ENCODE measurements around the gene ZNF444. TPM values are rescaled to one million over a fixed set of nuclear protein-coding genes. Genes with fewer than 3 reads are reported as not detected.

Gene ZNF444
- total and polyA plus RNA-seq, 10 donors, result 17.0 to 35.1 (median 22.8) TPM

DNA sequence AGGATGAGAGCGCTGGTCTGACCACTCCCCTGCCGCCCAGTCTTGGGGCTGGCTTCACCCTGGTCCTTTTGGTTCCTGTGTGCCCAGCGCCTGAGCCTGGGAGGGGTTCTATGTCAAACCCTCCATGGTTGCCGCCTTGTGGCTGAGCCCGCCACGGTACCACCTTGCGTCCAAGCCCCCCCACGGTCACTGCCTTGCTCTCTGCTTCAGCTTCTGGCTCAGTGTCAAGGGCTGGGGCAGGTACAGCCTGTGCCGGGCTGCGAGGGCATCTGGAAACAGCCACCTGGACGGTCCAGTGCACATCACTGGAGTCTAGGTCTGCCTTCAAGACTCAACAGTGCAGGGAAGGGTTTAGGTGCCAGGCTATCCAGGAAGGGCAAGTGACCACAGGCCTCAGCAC is 20.4 kb downstream of the ZNF444 start:
- no peaks in the 10 kb centered on the region for H3K9me3 ChIP-seq
- H3K27ac ChIP-seq, result no peak overlapping the region
- 94 to 98% (median 95%) methylated on average over 10 to 11 of the region's 11 CpGs for WGBS, 5 donors
- intact Hi-C loops (cut with DNase I; ENCODE audit: low total_unique reads), result no loop called here
- H3K27me3 ChIP-seq (replicated peaks in 1 of 7), result peaks cover 0 to under 1% (median 0%) of the 10 kb centered on the region in 7 donors
- H3K36me3 ChIP-seq, result peaks cover 0 to 52% (median 30%) of the 10 kb centered on the region in 6 donors
- TF ChIP-seq, protein P1, sequence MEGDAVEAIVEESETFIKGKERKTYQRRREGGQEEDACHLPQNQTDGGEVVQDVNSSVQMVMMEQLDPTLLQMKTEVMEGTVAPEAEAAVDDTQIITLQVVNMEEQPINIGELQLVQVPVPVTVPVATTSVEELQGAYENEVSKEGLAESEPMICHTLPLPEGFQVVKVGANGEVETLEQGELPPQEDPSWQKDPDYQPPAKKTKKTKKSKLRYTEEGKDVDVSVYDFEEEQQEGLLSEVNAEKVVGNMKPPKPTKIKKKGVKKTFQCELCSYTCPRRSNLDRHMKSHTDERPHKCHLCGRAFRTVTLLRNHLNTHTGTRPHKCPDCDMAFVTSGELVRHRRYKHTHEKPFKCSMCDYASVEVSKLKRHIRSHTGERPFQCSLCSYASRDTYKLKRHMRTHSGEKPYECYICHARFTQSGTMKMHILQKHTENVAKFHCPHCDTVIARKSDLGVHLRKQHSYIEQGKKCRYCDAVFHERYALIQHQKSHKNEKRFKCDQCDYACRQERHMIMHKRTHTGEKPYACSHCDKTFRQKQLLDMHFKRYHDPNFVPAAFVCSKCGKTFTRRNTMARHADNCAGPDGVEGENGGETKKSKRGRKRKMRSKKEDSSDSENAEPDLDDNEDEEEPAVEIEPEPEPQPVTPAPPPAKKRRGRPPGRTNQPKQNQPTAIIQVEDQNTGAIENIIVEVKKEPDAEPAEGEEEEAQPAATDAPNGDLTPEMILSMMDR (IDR thresholded peaks at IDR 0.05 in 8 of 11, conservative IDR thresholded peaks at IDR 0.05 in 3 of 11), result no peak
- no peak for TF ChIP-seq POLR2A (IDR thresholded peaks at IDR 0.05)
- peak in 1 of 3 donors; percentile 38 for TF ChIP-seq POLR2AphosphoS5 (IDR thresholded peaks at IDR 0.05)
- DNase-seq, result no peak
- peaks cover 0 to 9% (median 0%) of the 10 kb centered on the region in 6 donors for H3K4me1 ChIP-seq
- no peak overlapping the region for H3K4me3 ChIP-seq

DNA sequence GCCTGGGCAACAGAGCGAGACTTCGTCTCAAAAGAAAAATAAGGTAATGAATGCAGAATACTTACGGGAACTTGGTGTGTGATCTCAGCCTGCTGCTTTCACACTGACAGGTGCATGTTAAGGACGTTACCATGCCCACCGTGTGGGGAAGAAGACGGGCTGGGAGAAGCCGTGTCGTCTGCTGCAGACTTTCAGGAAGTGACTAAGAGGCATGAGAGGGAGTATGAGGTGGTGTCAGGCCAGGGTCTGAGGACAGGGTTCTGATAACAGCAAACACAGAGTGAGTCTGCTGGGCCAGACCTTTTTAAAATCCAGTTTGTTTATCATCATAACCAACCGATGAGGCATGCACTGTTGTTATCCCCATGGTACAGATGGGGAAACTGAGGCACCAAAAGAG is 21.2 kb downstream of the ZNF444 start:
- intact Hi-C loops (cut with DNase I; ENCODE audit: low total_unique reads), result no loop called here
- no peak overlapping the region for H3K27ac ChIP-seq

DNA sequence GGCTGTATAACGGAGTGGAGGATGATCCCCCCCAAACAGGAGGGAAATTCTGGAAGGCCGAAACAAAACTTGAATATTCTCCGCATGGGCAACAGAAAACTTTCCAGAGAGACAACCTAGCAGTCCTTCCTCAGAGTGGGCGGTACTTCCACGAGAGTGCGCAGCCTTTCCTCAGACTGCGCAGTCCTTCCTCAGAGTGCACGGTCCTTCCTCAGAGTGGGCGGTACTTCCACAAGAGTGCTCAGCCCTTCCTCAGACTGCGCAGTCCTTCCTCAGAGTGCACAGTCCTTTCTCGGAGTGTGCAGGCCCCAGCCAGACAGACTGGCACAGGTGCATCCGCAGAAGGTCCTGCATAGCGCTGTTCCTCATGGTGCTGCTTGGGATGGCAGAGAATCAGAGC is 22.0 kb downstream of the ZNF444 start:
- Histone ChIP-seq H3K4me3 (no peak overlapping the region), H3K9me3 (no peaks in the 10 kb centered on the region), H3K36me3 (peaks cover 0 to 37% (median 28%) of the 10 kb centered on the region in 6 donors), H3K27ac (no peak overlapping the region), H3K27me3 (replicated peaks in 1 of 7) (peaks cover 0 to 8% (median 0%) of the 10 kb centered on the region in 7 donors), H3K4me1 (no peaks in the 10 kb centered on the region)
- DNase-seq, result no peak
- intact Hi-C loops (cut with DNase I; ENCODE audit: low total_unique reads), result no loop called here
- no peak for TF ChIP-seq POLR2AphosphoS5 (IDR thresholded peaks at IDR 0.05)
- WGBS, 5 donors, result 83 to 92% (median 86%) methylated on average over 13 of the region's 13 CpGs

More for the DNA sequence above, 21.2 kb downstream of the ZNF444 start:
- H3K4me3 ChIP-seq, result no peak overlapping the region
- H3K4me1 ChIP-seq, result peaks cover 0 to 3% (median 0%) of the 10 kb centered on the region in 6 donors
- TF ChIP-seq, protein P1 (IDR thresholded peaks at IDR 0.05 in 8 of 11, conservative IDR thresholded peaks at IDR 0.05 in 3 of 11), result no peak
- TF ChIP-seq POLR2A (IDR thresholded peaks at IDR 0.05) (no peak), POLR2AphosphoS5 (IDR thresholded peaks at IDR 0.05) (no peak)
- H3K36me3 ChIP-seq, result peaks cover 0 to 45% (median 29%) of the 10 kb centered on the region in 6 donors
- no peaks in the 10 kb centered on the region for H3K9me3 ChIP-seq
- 21 to 42% (median 26%) methylated on average over 9 of the region's 9 CpGs for WGBS, 5 donors
- no peak for DNase-seq
- peaks cover 0 to 7% (median 0%) of the 10 kb centered on the region in 7 donors for H3K27me3 ChIP-seq (replicated peaks in 1 of 7)

DNA sequence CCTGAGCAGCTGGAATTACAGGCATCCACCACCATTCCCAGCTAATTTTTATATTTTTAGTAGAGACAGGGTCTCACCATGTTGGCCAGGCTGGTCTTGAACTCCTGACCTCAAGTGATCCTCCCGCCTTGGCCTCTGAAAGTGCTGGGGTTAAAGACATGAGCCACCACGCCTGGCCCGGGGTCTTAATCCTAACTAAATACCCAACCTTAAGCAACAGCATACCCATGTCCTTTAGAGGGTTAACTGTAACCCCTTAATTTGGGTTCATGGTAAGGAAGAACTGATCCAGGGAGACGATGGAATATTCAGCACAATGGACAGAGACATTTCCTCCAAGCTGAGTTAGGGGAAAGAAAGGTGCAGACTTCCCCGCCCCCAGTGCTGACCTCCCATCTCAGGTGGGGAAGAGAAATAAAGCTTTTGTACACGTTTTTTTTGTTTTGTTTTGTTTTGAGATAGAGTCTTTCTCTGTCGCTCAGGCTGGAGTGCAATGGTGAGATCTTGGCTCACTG is 26.0 kb downstream of the ZNF444 start:
- H3K36me3 ChIP-seq, result no peaks in the 10 kb centered on the region
- DNase-seq, result no peak
- peaks cover 0 to 18% (median 5%) of the 10 kb centered on the region in 6 donors for H3K4me1 ChIP-seq
- no peaks in the 10 kb centered on the region for H3K9me3 ChIP-seq
- WGBS, 5 donors, result 50 to 61% (median 51%) methylated on average over 7 of the region's 7 CpGs
- H3K27ac ChIP-seq, result no peak overlapping the region
- H3K27me3 ChIP-seq (replicated peaks in 1 of 7), result peaks cover 0 to 8% (median 0%) of the 10 kb centered on the region in 7 donors
- intact Hi-C loops (cut with DNase I; ENCODE audit: low total_unique reads), result no loop called here
- no peak overlapping the region for H3K4me3 ChIP-seq
- no peak for TF ChIP-seq POLR2AphosphoS5 (IDR thresholded peaks at IDR 0.05)

DNA sequence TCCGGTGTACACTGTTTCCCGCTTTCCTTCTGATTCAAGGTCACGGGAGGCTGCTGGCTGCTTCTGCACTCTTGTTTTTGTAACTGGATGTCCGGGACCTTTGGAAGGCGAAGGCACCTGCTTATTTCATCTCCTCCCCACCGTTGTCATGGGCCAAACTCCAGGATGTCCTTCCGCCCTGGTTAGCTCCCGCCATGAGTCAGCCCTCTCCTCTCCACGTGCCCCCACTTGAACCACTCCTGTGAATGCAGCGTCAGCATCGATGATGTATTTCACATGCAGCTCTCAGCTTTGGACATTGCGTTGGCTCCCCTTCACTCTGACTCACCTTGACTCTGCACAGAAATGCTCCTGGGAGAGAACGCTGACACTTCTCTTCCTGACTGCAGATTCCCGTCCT is 29.2 kb downstream of the ZNF444 start:
- no peaks in the 10 kb centered on the region for H3K36me3 ChIP-seq
- H3K27ac ChIP-seq, result no peak overlapping the region
- H3K27me3 ChIP-seq (replicated peaks in 1 of 7), result peaks cover 0 to 35% (median 0%) of the 10 kb centered on the region in 7 donors
- DNase-seq, result no peak
- TF ChIP-seq, protein P1 (IDR thresholded peaks at IDR 0.05 in 8 of 11, conservative IDR thresholded peaks at IDR 0.05 in 3 of 11), result no peak
- TF ChIP-seq POLR2A (IDR thresholded peaks at IDR 0.05) (no peak), POLR2AphosphoS5 (IDR thresholded peaks at IDR 0.05) (peak in 2 of 3 donors; percentile 53 to 64)
- no peaks in the 10 kb centered on the region for H3K9me3 ChIP-seq
- peaks cover 0 to 18% (median 5%) of the 10 kb centered on the region in 6 donors for H3K4me1 ChIP-seq
- intact Hi-C loops (cut with DNase I; ENCODE audit: low total_unique reads), result loop anchor here (5.0 kb wide), 1 partner anchor 93 kb away; no protein-coding TSS in a partner anchor
- H3K4me3 ChIP-seq, result no peak overlapping the region
- 55 to 75% (median 64%) methylated on average over 14 of the region's 14 CpGs for WGBS, 5 donors
